Stimulated activated CD8-positive, alpha-beta memory T cell treated with anti-CD3 and anti-CD28 coated beads, Interleukin-15, amount 100 ng/mL, for 1 hour (primary cell): ENCODE measurements around the gene CUTA.
A peak's percentile ranks its signal among the peaks of the same experiment; 100 is the strongest.
"Not testable (repeated sequence)": the region's sequence is repeated elsewhere in the genome, so short reads cannot be mapped to it uniquely, and the experiment has no call there.

Source experiments
- DNase-seq: peaks from one replicate; pipeline ENCODE4 v3.0.0-alpha.2; 2020; ENCODE audit warnings: low read depth

The CUTA gene

GRCh38 chr6:33399881-33400280 lies 18.0 kb downstream of the CUTA start:
- not testable (repeated sequence) for DNase-seq

GRCh38 chr6:33398601-33399000 lies 19.3 kb downstream of the CUTA start:
- DNase-seq = not testable (repeated sequence)

- no peak for DNase-seq
Measured at GRCh38 chr6:33397541-33397940, 20.4 kb downstream of the CUTA start.

- DNase-seq = no peak
Measured at GRCh38 chr6:33392979-33393378, 24.9 kb downstream of the CUTA start.

- no peak for DNase-seq
Measured at GRCh38 chr6:33392595-33392948, 25.3 kb downstream of the CUTA start.

- no peak for DNase-seq
Measured at GRCh38 chr6:33391922-33392594, 25.8 kb downstream of the CUTA start.

- peak; percentile 98 for DNase-seq
Measured at GRCh38 chr6:33391278-33391921, 26.5 kb downstream of the CUTA start, which contains the start of gene KIFC1. KIFC1 (plus strand) TSS chr6:33391823; CDS start chr6:33391986, 163 bp downstream.

GRCh38 chr6:33390767-33391277 lies 27.1 kb downstream of the CUTA start:
- no peak for DNase-seq

GRCh38 chr6:33390173-33390572 lies 27.7 kb downstream of the CUTA start:
- DNase-seq = no peak

- no peak for DNase-seq
Measured at GRCh38 chr6:33384581-33385020, 33.3 kb downstream of the CUTA start.

- DNase-seq = no peak
Measured at GRCh38 chr6:33383427-33384185, 34.3 kb downstream of the CUTA start.

- DNase-seq = no peak
Measured at GRCh38 chr6:33380272-33380981, 37.5 kb downstream of the CUTA start.

- DNase-seq = not testable (repeated sequence)
Measured at GRCh38 chr6:33379184-33379583, 38.7 kb downstream of the CUTA start.

- no peak for DNase-seq
Measured at GRCh38 chr6:33377171-33377570, 40.7 kb downstream of the CUTA start.

GRCh38 chr6:33375143-33375671 lies 42.7 kb downstream of the CUTA start:
- no peak for DNase-seq

GRCh38 chr6:33373960-33374910 lies 43.7 kb downstream of the CUTA start:
- DNase-seq = no peak

- no peak for DNase-seq
Measured at GRCh38 chr6:33372526-33373123, 45.3 kb downstream of the CUTA start.

- not testable (repeated sequence) for DNase-seq
Measured at GRCh38 chr6:33371901-33372300, 46.0 kb downstream of the CUTA start.

- not testable (repeated sequence) for DNase-seq
Measured at GRCh38 chr6:33367715-33368025, 50.2 kb downstream of the CUTA start.

GRCh38 chr6:33367009-33367714 lies 50.7 kb downstream of the CUTA start:
- DNase-seq = no peak
